Endodermal cell (in vitro differentiated cells): ENCODE measurements around the gene DGKZ. TPM values are rescaled to one million over a fixed set of nuclear protein-coding genes. Genes with fewer than 3 reads are reported as not detected.
A peak's percentile ranks its signal among the peaks of the same experiment; 100 is the strongest.

Source experiments
- DNase-seq: peaks from one replicate; pipeline ENCODE4 v3.0.0-alpha.2; 2017
- H3K27ac ChIP-seq: 2 replicates; pipeline ENCODE4 v1.5.1; 2013; ENCODE audit warnings: mild to moderate bottlenecking, low read depth, low read length, moderate library complexity
- H3K27me3 ChIP-seq: 2 replicates; pipeline ENCODE4 v1.6.1; 2013; ENCODE audit warnings: mild to moderate bottlenecking, low read length, moderate library complexity; ENCODE audit not compliant: insufficient read depth, control insufficient read depth, poor library complexity, severe bottlenecking
- H3K36me3 ChIP-seq: 2 replicates; pipeline ENCODE4 v1.7.0; 2013; ENCODE audit warnings: mild to moderate bottlenecking, low read length, moderate library complexity; ENCODE audit not compliant: control insufficient read depth, insufficient read depth
- H3K4me1 ChIP-seq: one replicate; pipeline ENCODE4 v1.7.0; 2013; ENCODE audit warnings: low read length; ENCODE audit not compliant: control insufficient read depth, insufficient read depth
- H3K4me3 ChIP-seq: 2 replicates; pipeline ENCODE4 v1.5.1; 2013; ENCODE audit warnings: mild to moderate bottlenecking, low read length, moderate library complexity
- H3K9ac ChIP-seq: 2 replicates; pipeline ENCODE4 v1.6.1; 2013; ENCODE audit warnings: mild to moderate bottlenecking, low read length, moderate library complexity; ENCODE audit not compliant: poor library complexity, severe bottlenecking; ENCODE audit errors: extremely low read depth
- H3K9me3 ChIP-seq: 2 replicates; pipeline ENCODE4 v1.6.1; 2013; ENCODE audit warnings: mild to moderate bottlenecking, low read length, moderate library complexity; ENCODE audit not compliant: control insufficient read depth
- H3K27ac Mint-ChIP-seq: 2 replicates; pipeline ENCODE4 v1.8.0; 2020; ENCODE audit warnings: mixed read lengths
- H3K27me3 Mint-ChIP-seq: 2 replicates; pipeline ENCODE4 v1.8.0; 2021; ENCODE audit warnings: mild to moderate bottlenecking, mixed read lengths; ENCODE audit not compliant: insufficient read depth
- H3K36me3 Mint-ChIP-seq: 2 replicates; pipeline ENCODE4 v1.8.0; 2020; ENCODE audit warnings: low read depth, mixed read lengths
- H3K4me1 Mint-ChIP-seq: 2 replicates; pipeline ENCODE4 v1.8.0; 2020; ENCODE audit warnings: mixed read lengths
- H3K4me3 Mint-ChIP-seq: 2 replicates; pipeline ENCODE4 v1.8.0; 2020; ENCODE audit warnings: mild to moderate bottlenecking, moderate library complexity, mixed read lengths
- H3K9me3 Mint-ChIP-seq: 2 replicates; pipeline ENCODE4 v1.8.0; 2020; ENCODE audit warnings: mild to moderate bottlenecking, mixed read lengths
- WGBS, 2 experiments: methylation state at CpG; one replicate each; pipeline versions ENCODE4 v1.1.5 to v1.1.7; 2013; ENCODE audit warnings: missing lambda C conversion rate in 2 of 2, mixed read lengths in 1 of 2; ENCODE audit not compliant: insufficient coverage in 1 of 2, insufficient read length in 1 of 2; 5-methylcytosine and 5-hydroxymethylcytosine counted together
- total RNA-seq, 2 donors: library from RNA; stranded (reverse); fragmentation: NEBNext Ultra II Directional in 1 of 2; extraction: Animal tissue kit (Norgen Biotek cat#: 25700) in 1 of 2; gene quantifications; 2 replicates in 1 of 2; 3 replicates in 1 of 2; pipeline ENCODE4 v1.2.1, GENCODE V29; 2021
- TF ChIP-seq, protein P1 (sequence below): fragments of 200-600 bp; sonication (generic); conservative IDR thresholded peaks from 2 replicates; pipeline ENCODE4 v1.5.0; 2021; ENCODE audit warnings: antibody characterized with exemption, mild to moderate bottlenecking

DGKZ gene
- total RNA-seq, 2 donors from 2014 or later: 49.6 to 57.3 TPM

DNA sequence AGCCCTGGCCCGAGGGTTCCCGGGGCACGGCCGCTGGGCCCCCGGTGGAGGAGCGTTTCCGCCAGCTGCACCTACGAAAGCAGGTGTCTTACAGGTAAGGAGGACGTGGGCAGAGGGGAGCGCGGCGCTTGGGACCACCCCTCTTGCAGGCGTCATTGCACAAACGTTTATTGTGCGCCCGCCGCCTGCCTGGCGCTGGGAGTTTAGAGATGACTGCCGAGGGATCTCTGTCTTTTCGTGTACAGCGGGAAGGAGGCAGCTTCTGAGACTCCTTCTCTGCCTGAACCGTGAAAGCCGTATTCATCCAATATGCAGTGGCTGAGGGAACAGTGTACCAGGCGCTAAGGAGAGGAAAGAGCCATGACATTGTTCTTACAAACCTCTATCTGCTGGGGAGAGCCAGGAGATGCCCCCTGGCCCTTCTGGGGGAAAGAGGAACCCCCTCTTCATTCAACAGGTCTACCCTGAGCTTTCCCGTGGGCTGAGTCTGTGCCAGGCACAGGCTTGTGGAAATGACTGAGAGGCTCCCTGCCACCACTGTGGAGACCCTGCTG, 13.8 kb upstream of the DGKZ start:
- H3K27ac ChIP-seq: no peak overlapping the region
- peaks cover 18% of the 10 kb centered on the region for H3K4me1 Mint-ChIP-seq
- H3K27me3 Mint-ChIP-seq: peaks cover 88% of the 10 kb centered on the region
- WGBS, 2 experiments: 17 to 18% methylated on average over 10 to 25 of the region's 25 CpGs
- H3K4me1 ChIP-seq: peaks cover 6% of the 10 kb centered on the region
- H3K27ac Mint-ChIP-seq: no peak overlapping the region
- H3K9me3 Mint-ChIP-seq: no peaks in the 10 kb centered on the region
- H3K36me3 ChIP-seq: no peaks in the 10 kb centered on the region
- H3K36me3 Mint-ChIP-seq: no peaks in the 10 kb centered on the region
- H3K4me3 ChIP-seq: peak overlapping the region; percentile 66
- H3K27me3 ChIP-seq: peaks cover 73% of the 10 kb centered on the region
- H3K9ac ChIP-seq: no peak overlapping the region
- TF ChIP-seq, protein P1, sequence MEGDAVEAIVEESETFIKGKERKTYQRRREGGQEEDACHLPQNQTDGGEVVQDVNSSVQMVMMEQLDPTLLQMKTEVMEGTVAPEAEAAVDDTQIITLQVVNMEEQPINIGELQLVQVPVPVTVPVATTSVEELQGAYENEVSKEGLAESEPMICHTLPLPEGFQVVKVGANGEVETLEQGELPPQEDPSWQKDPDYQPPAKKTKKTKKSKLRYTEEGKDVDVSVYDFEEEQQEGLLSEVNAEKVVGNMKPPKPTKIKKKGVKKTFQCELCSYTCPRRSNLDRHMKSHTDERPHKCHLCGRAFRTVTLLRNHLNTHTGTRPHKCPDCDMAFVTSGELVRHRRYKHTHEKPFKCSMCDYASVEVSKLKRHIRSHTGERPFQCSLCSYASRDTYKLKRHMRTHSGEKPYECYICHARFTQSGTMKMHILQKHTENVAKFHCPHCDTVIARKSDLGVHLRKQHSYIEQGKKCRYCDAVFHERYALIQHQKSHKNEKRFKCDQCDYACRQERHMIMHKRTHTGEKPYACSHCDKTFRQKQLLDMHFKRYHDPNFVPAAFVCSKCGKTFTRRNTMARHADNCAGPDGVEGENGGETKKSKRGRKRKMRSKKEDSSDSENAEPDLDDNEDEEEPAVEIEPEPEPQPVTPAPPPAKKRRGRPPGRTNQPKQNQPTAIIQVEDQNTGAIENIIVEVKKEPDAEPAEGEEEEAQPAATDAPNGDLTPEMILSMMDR: no peak
- H3K9me3 ChIP-seq: no peaks in the 10 kb centered on the region
- peak overlapping the region; percentile 50 for H3K4me3 Mint-ChIP-seq
- peak; percentile 77 for DNase-seq

DNA sequence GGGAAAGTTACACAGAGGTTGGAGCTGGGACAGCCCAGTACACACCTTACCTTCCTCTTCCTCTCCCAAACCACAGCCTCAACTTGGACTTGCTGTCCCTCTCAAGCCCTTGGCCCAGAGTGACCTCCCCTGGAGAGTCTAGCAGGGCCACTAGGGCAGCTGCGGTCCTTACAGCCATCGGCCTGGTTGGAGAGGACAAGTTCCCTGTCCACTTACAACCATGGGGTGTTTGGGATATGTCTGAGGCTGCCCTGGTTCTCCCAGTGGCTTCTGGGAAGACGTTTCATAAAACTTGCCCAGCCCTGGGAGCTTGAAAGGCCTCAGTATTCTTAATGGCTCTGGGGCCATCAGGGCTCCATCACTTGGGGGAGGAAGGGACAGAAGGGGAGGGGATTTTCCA, 13.1 kb upstream of the DGKZ start:
- Mint-ChIP-seq H3K4me1 (peaks cover 26% of the 10 kb centered on the region), H3K4me3 (peak overlapping the region; percentile 50), H3K27me3 (peaks cover 86% of the 10 kb centered on the region), H3K36me3 (no peaks in the 10 kb centered on the region), H3K27ac (no peak overlapping the region), H3K9me3 (no peaks in the 10 kb centered on the region)
- WGBS, 2 experiments: 94 to 95% methylated on average over 2 to 3 of the region's 3 CpGs
- no peak overlapping the region for H3K4me3 ChIP-seq
- peaks cover 73% of the 10 kb centered on the region for H3K27me3 ChIP-seq
- no peaks in the 10 kb centered on the region for H3K9me3 ChIP-seq
- TF ChIP-seq, protein P1: no peak
- peaks cover 11% of the 10 kb centered on the region for H3K4me1 ChIP-seq
- H3K27ac ChIP-seq: no peak overlapping the region
- no peak overlapping the region for H3K9ac ChIP-seq
- no peak for DNase-seq
- H3K36me3 ChIP-seq: no peaks in the 10 kb centered on the region

- H3K4me3 ChIP-seq: no peak overlapping the region
- no peaks in the 10 kb centered on the region for H3K36me3 ChIP-seq
- WGBS, 2 experiments: 93 to 100% methylated on average over 2 to 6 of the region's 6 CpGs
- Mint-ChIP-seq H3K4me3 (no peak overlapping the region), H3K36me3 (no peaks in the 10 kb centered on the region), H3K4me1 (peaks cover 35% of the 10 kb centered on the region), H3K27ac (no peak overlapping the region), H3K9me3 (no peaks in the 10 kb centered on the region), H3K27me3 (peaks cover 80% of the 10 kb centered on the region)
- TF ChIP-seq, protein P1: no peak
- H3K9me3 ChIP-seq: no peaks in the 10 kb centered on the region
- H3K27ac ChIP-seq: peak overlapping the region; percentile 67
- peaks cover 15% of the 10 kb centered on the region for H3K4me1 ChIP-seq
- H3K27me3 ChIP-seq: peaks cover 66% of the 10 kb centered on the region
- no peak for DNase-seq
- no peak overlapping the region for H3K9ac ChIP-seq
Observed at GRCh38 chr11:46335271-46335670, 12.0 kb upstream of the DGKZ start.
